NB4 (cell line): Measurements from ENCODE around the gene CNOT6L.

Experiments used
- POLR2A ChIP-seq: IDR thresholded peaks from 2 replicates; pipeline ENCODE4 v1.6.1; 2011; ENCODE audit warnings: mild to moderate bottlenecking; ENCODE audit not compliant: insufficient read length; ENCODE audit errors: extremely low read depth
- TF ChIP-seq, protein P1 (sequence below): IDR thresholded peaks from one replicate; pipeline ENCODE4 v1.5.1; 2012; ENCODE audit warnings: low read depth, low read length

DNA sequence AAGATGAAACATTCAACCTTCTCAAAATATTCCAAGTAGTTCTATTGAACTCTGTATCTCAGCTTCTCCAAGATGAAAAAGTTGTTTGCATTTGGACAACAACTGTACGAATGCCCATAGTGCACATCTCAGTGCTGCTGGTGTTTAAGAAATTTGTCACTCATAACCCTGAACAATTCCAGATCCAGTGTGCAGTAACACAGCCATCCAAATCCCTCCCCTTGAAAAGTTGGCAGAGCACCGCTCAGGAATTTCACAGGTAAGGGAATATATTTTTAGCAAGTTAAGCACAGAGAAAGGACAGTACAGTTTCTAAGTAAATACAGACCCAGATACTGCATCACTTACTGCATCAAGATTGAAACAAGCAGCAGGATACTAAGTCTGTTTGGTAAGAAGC is 104.7 kb downstream of the CNOT6L start:
- TF ChIP-seq, protein P1, sequence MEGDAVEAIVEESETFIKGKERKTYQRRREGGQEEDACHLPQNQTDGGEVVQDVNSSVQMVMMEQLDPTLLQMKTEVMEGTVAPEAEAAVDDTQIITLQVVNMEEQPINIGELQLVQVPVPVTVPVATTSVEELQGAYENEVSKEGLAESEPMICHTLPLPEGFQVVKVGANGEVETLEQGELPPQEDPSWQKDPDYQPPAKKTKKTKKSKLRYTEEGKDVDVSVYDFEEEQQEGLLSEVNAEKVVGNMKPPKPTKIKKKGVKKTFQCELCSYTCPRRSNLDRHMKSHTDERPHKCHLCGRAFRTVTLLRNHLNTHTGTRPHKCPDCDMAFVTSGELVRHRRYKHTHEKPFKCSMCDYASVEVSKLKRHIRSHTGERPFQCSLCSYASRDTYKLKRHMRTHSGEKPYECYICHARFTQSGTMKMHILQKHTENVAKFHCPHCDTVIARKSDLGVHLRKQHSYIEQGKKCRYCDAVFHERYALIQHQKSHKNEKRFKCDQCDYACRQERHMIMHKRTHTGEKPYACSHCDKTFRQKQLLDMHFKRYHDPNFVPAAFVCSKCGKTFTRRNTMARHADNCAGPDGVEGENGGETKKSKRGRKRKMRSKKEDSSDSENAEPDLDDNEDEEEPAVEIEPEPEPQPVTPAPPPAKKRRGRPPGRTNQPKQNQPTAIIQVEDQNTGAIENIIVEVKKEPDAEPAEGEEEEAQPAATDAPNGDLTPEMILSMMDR: no peak
- TF ChIP-seq POLR2A: no peak
